KMS-11 (cell line): Measurements from ENCODE around the gene CTAG1A.
"Not testable (repeated sequence)": the region's sequence is repeated elsewhere in the genome, so short reads cannot be mapped to it uniquely, and the experiment has no call there.

Source experiments
- H2AFZ ChIP-seq: fragments of 200-600 bp; sonication (generic); 2 replicates; pipeline ENCODE4 v1.6.1; 2016; ENCODE audit warnings: antibody characterized with exemption, mixed run types, low read depth
- H3K27ac ChIP-seq: fragments of 200-600 bp; sonication (generic); 2 replicates; pipeline ENCODE4 v1.6.1; 2016; ENCODE audit warnings: mild to moderate bottlenecking, mixed run types
- H3K27me3 ChIP-seq: fragments of 200-600 bp; sonication (generic); 2 replicates; pipeline ENCODE4 v1.6.1; 2017; ENCODE audit warnings: mild to moderate bottlenecking, low read depth, mixed run types, moderate library complexity; ENCODE audit not compliant: insufficient read depth
- H3K36me3 ChIP-seq: fragments of 200-600 bp; sonication (generic); 2 replicates; pipeline ENCODE4 v1.6.1; 2017; ENCODE audit warnings: mild to moderate bottlenecking, mixed run types; ENCODE audit not compliant: insufficient read depth
- H3K4me1 ChIP-seq: fragments of 200-600 bp; sonication (generic); 2 replicates; pipeline ENCODE4 v1.6.1; 2016; ENCODE audit warnings: mild to moderate bottlenecking, low read depth, mixed run types; ENCODE audit not compliant: poor library complexity, severe bottlenecking
- H3K4me2 ChIP-seq: fragments of 200-600 bp; sonication (generic); 2 replicates; pipeline ENCODE4 v1.7.0; 2016; ENCODE audit warnings: mild to moderate bottlenecking, mixed run types
- H3K4me3 ChIP-seq: fragments of 200-600 bp; sonication (generic); IDR thresholded peaks from 2 replicates; pipeline ENCODE4 v1.6.1; 2017; ENCODE audit warnings: low read depth, low read length, mixed read lengths; ENCODE audit not compliant: insufficient read depth
- H3K79me2 ChIP-seq: fragments of 200-600 bp; sonication (generic); 2 replicates; pipeline ENCODE4 v1.6.1; 2016; ENCODE audit warnings: low read depth, mixed run types; ENCODE audit not compliant: insufficient read depth
- H3K9ac ChIP-seq: fragments of 200-600 bp; sonication (generic); 2 replicates; pipeline ENCODE4 v1.6.1; 2016; ENCODE audit warnings: mild to moderate bottlenecking, mixed run types
- H4K20me1 ChIP-seq: fragments of 200-600 bp; sonication (generic); 2 replicates; pipeline ENCODE4 v1.6.1; 2016; ENCODE audit warnings: mild to moderate bottlenecking, mixed run types; ENCODE audit not compliant: insufficient read depth
- TF ChIP-seq, protein P1 (sequence below): fragments of 200-600 bp; sonication (generic); conservative IDR thresholded peaks from 2 replicates; pipeline ENCODE4 v1.6.1; 2017; ENCODE audit warnings: low read depth, mild to moderate bottlenecking, antibody characterized with exemption, low read length, moderate library complexity, mixed read lengths

CTAG1A gene

DNA sequence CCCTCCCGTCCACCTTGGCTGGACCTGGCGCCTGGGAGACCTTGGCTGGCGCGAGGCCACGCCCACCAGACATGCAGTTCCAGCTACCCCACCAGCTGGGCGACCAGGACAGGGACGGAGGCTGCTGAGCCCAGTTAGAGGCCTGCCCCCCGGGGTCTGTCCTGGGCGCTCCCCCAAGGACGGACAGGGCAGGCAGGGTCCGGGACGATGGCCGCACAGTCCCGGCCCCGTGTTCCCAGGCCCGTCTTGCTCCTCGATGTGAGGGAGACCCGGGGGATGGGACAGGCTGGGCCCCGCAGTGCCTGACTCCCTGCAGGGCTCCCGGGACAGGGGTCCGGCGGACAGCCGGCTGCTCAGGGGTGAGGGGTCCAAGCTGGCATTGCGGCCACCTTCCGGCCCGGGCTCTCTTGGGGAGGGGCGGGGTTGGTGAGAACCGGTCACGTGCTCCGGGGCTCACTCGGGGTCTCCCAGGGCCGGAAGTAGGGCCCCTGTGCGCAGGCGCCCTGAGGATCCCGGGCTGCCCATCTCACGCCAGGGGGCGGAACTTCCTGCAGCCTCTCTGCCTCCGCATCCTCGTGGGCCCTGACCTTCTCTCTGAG, at the start of gene CTAG1A:
Gene CTAG1A (plus strand): TSS at position 549 of the 599 bp plus-strand sequence. CDS start 74 bp downstream, outside the sequence.
- not testable (repeated sequence) for H3K9ac ChIP-seq, H4K20me1 ChIP-seq, H3K36me3 ChIP-seq, H3K4me2 ChIP-seq, H3K27me3 ChIP-seq, H3K4me3 ChIP-seq, H3K27ac ChIP-seq, H2AFZ ChIP-seq, H3K4me1 ChIP-seq, H3K79me2 ChIP-seq

DNA sequence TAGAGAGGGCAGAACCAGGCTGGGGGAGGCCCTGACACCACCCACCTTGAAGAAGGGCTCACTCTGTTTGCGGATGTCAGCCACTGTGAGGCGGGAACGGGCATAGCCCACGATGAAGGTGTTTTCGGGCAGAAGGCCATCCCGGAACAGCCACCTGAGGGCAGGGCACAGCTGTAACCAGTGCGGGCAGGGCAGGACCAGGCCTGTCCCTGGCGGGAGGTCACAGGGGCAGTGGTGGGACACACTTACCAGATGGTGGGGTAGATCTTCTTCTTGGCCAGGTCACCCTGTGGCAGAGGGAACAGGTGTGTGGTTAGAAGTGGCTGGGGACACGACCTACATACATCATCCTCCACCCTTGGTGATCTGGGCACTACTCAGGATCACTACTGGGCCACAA, 49.0 kb upstream of the CTAG1A start:
- Histone ChIP-seq H3K36me3 (no peaks in the 10 kb centered on the region), H3K27me3 (no peaks in the 10 kb centered on the region), H3K79me2 (no peaks in the 10 kb centered on the region), H3K9ac (no peak overlapping the region), H3K27ac (no peak overlapping the region), H3K4me1 (peaks cover 5% of the 10 kb centered on the region), H2AFZ (no peak overlapping the region), H4K20me1 (no peaks in the 10 kb centered on the region), H3K4me3 (no peak overlapping the region), H3K4me2 (no peak overlapping the region)
- TF ChIP-seq, protein P1, sequence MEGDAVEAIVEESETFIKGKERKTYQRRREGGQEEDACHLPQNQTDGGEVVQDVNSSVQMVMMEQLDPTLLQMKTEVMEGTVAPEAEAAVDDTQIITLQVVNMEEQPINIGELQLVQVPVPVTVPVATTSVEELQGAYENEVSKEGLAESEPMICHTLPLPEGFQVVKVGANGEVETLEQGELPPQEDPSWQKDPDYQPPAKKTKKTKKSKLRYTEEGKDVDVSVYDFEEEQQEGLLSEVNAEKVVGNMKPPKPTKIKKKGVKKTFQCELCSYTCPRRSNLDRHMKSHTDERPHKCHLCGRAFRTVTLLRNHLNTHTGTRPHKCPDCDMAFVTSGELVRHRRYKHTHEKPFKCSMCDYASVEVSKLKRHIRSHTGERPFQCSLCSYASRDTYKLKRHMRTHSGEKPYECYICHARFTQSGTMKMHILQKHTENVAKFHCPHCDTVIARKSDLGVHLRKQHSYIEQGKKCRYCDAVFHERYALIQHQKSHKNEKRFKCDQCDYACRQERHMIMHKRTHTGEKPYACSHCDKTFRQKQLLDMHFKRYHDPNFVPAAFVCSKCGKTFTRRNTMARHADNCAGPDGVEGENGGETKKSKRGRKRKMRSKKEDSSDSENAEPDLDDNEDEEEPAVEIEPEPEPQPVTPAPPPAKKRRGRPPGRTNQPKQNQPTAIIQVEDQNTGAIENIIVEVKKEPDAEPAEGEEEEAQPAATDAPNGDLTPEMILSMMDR: no peak

DNA sequence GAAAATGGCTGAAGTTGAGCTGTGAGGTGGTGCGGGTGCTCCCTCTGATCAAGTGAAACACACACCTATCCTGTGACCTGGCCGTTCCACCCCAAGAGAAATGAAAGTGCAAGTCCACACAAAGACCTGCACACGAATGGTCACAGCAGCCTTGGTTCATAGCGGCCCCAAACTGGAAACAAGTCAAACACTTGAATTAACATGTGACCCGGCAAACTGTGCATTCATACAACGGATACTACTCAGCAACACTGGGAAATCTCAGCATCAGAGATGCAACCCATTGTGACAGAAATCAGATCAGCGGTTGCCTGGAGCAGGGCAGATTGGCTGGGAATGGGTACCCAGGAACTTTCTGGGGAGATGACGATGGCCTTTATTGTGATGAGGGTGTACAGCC, 45.9 kb upstream of the CTAG1A start:
- Histone ChIP-seq H3K27me3 (no peaks in the 10 kb centered on the region), H2AFZ (no peak overlapping the region), H3K4me1 (peaks cover 5% of the 10 kb centered on the region), H3K4me2 (no peak overlapping the region), H3K4me3 (no peak overlapping the region), H3K9ac (no peak overlapping the region), H3K27ac (no peak overlapping the region), H3K79me2 (no peaks in the 10 kb centered on the region), H4K20me1 (no peaks in the 10 kb centered on the region), H3K36me3 (no peaks in the 10 kb centered on the region)
- TF ChIP-seq, protein P1: no peak

DNA sequence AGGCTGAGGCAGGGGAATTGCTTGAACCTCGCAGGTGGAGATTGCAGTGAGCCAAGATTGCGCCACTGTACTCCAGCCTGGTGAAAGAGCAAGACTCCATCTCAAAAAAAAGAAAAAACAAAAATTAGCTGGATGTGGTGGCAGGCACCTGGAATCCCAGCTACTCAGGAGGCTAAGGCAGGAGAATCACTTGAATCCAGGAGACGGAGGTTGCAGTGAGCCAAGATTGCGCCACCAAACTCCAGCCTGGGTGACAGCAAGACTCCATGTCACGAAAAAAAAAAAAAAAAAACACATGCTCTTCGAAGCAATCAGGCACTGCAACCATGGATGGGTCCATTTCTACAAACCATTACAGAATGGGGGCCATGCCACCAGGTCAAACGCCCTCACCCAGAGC, 44.6 kb upstream of the CTAG1A start:
- H3K27ac ChIP-seq, H4K20me1 ChIP-seq, H3K79me2 ChIP-seq, H3K36me3 ChIP-seq, H3K9ac ChIP-seq, H3K27me3 ChIP-seq, H3K4me3 ChIP-seq, H2AFZ ChIP-seq, H3K4me2 ChIP-seq, H3K4me1 ChIP-seq: not testable (repeated sequence)

DNA sequence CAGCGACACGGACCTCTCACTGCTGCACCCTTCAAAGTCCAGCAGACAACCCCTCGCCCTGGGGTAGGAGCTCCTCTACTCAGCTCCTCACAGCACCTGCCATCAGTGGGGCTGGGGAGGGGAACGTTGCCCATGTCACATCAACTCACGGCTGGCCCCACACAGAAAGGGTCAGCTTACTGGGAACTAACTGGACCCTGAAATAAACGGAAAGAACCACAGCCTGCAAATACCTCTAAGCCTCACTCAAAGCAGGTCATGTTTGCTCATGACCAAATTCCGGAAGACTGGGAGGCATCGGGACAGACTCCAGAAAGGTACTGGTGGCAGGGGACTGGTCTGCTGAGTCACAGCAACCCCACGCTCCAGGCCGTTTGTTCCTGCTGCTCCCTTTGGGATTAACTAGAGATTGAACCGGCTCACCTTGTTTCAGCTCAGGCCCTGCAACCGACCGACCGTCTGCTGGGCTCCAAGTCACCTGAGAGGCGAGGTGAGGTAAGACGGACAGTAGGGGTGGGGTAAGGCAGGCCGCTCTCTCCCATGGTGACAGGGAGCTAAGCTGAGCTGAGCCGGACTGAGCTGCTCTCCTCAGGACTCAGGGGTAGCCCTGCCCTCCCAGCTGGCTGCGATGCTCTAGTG, 43.9 kb upstream of the CTAG1A start:
- Histone ChIP-seq H3K36me3 (no peaks in the 10 kb centered on the region), H3K4me3 (no peak overlapping the region), H4K20me1 (no peaks in the 10 kb centered on the region), H3K79me2 (no peaks in the 10 kb centered on the region), H3K4me1 (peaks cover 2% of the 10 kb centered on the region), H3K9ac (no peak overlapping the region), H2AFZ (no peak overlapping the region), H3K4me2 (no peak overlapping the region), H3K27me3 (no peaks in the 10 kb centered on the region), H3K27ac (no peak overlapping the region)
- TF ChIP-seq, protein P1: no peak
